NB4 (cell line): Measurements from ENCODE around the gene NR3C2.

Experiments used
- MYC ChIP-seq: IDR thresholded peaks from 2 replicates; pipeline ENCODE4 v1.6.1; 2011; ENCODE audit warnings: low read depth, low read length
- POLR2A ChIP-seq: IDR thresholded peaks from 2 replicates; pipeline ENCODE4 v1.6.1; 2011; ENCODE audit warnings: mild to moderate bottlenecking; ENCODE audit not compliant: insufficient read length; ENCODE audit errors: extremely low read depth
- TF ChIP-seq, protein P1 (sequence below): IDR thresholded peaks from one replicate; pipeline ENCODE4 v1.5.1; 2012; ENCODE audit warnings: low read depth, low read length

DNA sequence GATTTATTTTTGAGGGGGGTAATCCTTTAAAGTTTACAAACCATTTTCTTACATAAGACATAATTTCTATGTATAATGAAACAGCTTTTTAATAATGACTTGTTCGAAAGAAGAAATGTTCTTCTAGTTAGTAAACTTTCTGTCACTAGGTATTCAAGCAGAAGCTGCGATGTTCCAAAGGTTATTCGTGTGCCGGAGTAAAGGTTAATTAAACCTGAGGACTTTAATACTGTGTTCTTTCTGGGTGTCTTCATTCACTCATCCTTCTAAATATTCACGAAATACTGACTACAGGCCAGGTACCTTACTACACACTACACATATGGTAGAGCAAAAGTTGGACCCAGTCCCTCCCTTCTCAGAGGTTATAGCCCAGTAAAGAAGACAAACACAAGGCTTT lies 96.7 kb downstream of the NR3C2 start:
- TF ChIP-seq, protein P1, sequence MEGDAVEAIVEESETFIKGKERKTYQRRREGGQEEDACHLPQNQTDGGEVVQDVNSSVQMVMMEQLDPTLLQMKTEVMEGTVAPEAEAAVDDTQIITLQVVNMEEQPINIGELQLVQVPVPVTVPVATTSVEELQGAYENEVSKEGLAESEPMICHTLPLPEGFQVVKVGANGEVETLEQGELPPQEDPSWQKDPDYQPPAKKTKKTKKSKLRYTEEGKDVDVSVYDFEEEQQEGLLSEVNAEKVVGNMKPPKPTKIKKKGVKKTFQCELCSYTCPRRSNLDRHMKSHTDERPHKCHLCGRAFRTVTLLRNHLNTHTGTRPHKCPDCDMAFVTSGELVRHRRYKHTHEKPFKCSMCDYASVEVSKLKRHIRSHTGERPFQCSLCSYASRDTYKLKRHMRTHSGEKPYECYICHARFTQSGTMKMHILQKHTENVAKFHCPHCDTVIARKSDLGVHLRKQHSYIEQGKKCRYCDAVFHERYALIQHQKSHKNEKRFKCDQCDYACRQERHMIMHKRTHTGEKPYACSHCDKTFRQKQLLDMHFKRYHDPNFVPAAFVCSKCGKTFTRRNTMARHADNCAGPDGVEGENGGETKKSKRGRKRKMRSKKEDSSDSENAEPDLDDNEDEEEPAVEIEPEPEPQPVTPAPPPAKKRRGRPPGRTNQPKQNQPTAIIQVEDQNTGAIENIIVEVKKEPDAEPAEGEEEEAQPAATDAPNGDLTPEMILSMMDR: no peak
- TF ChIP-seq POLR2A: no peak
- TF ChIP-seq MYC: no peak
